OCI-LY3 (cell line): ENCODE data around the gene AFAP1L1.

Experiments
- EZH2phosphoT487 ChIP-seq: fragments of 200-600 bp; shearing (Covaris generic); IDR thresholded peaks from 2 replicates; pipeline ENCODE4 v1.6.1; 2018; ENCODE audit warnings: antibody characterized with exemption, mixed run types, low read depth
- TF ChIP-seq, protein P1 (sequence below): fragments of 200-600, 300-600 bp; sonication (generic); IDR thresholded peaks from 2 replicates; pipeline ENCODE4 v1.5.1; 2014; ENCODE audit warnings: antibody characterized with exemption, low read length, low read depth

DNA sequence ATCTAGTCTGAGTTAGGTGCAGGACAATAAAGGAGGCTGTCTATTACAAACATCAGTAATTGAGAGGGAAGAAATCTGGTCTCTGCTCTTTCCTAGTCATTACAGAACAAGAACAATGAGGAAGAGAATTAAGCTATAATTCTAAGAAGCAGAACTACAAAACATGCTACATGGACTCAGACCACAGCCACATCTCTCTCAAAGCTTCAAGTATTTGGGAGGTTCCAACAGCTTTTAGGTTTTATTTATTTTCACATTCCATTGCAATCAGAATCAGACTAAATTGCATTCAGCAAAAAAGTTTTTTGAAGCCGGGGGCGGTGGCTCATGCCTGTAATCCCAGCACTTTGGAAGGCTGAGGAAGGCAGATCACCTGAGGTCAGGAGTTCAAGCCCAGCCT lies 72.5 kb downstream of the AFAP1L1 start:
- TF ChIP-seq, protein P1, sequence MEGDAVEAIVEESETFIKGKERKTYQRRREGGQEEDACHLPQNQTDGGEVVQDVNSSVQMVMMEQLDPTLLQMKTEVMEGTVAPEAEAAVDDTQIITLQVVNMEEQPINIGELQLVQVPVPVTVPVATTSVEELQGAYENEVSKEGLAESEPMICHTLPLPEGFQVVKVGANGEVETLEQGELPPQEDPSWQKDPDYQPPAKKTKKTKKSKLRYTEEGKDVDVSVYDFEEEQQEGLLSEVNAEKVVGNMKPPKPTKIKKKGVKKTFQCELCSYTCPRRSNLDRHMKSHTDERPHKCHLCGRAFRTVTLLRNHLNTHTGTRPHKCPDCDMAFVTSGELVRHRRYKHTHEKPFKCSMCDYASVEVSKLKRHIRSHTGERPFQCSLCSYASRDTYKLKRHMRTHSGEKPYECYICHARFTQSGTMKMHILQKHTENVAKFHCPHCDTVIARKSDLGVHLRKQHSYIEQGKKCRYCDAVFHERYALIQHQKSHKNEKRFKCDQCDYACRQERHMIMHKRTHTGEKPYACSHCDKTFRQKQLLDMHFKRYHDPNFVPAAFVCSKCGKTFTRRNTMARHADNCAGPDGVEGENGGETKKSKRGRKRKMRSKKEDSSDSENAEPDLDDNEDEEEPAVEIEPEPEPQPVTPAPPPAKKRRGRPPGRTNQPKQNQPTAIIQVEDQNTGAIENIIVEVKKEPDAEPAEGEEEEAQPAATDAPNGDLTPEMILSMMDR: no peak
- no peak for TF ChIP-seq EZH2phosphoT487
